D721Med (cell line): ENCODE results near the gene POLK.

ENCODE experiments used
- DNase-seq: peaks from one replicate; pipeline ENCODE4 v3.0.0; 2011; ENCODE audit warnings: low spot score; ENCODE audit not compliant: insufficient read length
- FAIRE-seq: peaks from 2 replicates; lab custom pipeline; 2011; peaks lifted over from hg19 to GRCh38; lab: Jason Lieb, UNC
- TF ChIP-seq, protein P1 (sequence below): IDR thresholded peaks from 2 replicates; pipeline ENCODE4 v1.5.1; 2012; ENCODE audit warnings: mild to moderate bottlenecking, control low read depth; ENCODE audit not compliant: insufficient read depth; ENCODE audit errors: missing control alignments

The POLK gene

DNA sequence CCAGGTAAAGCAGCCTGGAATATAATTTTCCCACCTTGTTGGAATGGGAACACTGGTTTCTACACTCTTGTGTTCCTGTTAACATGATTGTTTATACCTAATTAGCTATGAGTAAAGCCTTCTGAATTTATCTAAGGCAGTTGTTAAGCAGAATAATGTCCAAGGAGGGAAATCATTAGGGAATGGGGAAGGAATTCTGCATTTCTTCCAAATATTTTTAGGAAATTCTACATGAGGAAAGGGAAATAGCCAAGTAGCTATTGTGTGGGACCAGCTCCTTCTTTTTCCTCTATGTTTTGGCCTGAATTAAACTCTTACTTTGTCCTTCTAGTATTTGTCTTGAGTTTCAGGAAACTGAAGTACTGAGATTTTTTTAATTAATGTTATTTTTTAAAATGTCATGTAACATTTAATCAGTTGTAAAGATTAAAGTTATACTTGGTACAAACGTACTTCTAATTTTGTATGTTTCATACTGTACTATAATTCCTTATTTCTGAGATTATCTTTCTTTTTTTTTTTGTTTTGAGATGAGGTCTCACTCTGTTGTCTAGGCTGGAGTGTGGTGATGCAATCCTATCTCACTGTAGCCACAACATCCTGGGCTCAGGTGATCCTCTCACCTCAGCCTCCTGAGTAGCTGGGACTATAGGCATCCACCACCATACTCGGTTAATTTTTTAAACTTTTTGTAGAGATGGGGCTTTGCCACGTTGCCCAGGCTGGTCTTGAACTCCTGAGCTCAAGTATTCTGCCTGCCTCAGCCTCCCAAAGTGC is 128.0 kb downstream of the POLK start:
- DNase-seq, result no peak
- TF ChIP-seq, protein P1, sequence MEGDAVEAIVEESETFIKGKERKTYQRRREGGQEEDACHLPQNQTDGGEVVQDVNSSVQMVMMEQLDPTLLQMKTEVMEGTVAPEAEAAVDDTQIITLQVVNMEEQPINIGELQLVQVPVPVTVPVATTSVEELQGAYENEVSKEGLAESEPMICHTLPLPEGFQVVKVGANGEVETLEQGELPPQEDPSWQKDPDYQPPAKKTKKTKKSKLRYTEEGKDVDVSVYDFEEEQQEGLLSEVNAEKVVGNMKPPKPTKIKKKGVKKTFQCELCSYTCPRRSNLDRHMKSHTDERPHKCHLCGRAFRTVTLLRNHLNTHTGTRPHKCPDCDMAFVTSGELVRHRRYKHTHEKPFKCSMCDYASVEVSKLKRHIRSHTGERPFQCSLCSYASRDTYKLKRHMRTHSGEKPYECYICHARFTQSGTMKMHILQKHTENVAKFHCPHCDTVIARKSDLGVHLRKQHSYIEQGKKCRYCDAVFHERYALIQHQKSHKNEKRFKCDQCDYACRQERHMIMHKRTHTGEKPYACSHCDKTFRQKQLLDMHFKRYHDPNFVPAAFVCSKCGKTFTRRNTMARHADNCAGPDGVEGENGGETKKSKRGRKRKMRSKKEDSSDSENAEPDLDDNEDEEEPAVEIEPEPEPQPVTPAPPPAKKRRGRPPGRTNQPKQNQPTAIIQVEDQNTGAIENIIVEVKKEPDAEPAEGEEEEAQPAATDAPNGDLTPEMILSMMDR, result no peak
- FAIRE-seq, result no peak

GRCh38 chr5:75640395-75640794 is 128.7 kb downstream of the POLK start:
- TF ChIP-seq, protein P1, result no peak
- DNase-seq (no peak), FAIRE-seq (no peak)

DNA sequence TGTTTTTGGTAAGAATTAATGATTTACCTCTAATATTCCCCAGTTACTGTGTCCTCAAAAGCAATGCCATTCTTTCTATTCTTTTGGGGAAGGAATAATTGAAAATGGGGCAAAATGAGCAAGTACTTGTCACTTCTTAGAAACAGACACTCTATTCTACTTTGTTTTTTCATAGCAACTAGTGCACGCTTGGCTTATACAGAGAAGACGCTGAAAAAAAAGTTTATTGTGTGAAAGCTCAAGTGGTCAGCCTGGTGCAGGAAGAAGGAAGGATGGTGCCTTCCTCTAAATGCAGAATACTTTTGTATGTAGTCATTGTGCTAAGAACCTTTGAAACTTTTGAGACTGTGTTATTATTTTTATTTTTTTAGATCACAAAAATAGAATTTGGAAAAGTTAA is 129.1 kb downstream of the POLK start:
- DNase-seq, result no peak

DNA sequence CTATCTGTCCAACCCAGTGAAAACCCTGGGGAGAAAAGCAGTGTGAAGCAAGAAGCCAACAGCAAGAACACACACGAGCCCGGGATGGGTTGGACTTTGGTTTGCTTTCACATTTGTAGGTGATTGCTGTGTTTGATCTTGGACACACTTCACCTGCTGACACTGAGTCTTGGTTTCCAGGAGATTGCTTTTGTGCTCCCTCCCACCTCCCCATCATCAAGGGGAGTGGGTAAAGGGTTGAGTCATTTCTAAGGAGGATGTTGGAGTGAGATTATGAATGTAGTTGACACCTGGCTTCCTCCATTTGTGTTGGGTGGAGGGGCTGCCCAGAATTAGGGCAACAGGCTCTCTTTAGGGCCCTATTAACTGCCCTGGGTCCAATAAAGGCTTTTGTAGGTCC is 137.0 kb downstream of the POLK start:
- DNase-seq (no peak), FAIRE-seq (no peak)
- TF ChIP-seq, protein P1, result no peak

More for the DNA sequence above, 129.1 kb downstream of the POLK start:
- FAIRE-seq, result no peak
- TF ChIP-seq, protein P1, result no peak
